NCI-H510A treated with DMSO at 0.1 percent for 48 hours (cell line): ENCODE data around the gene KLF2.
"Not testable (repeated sequence)": the region's sequence is repeated elsewhere in the genome, so short reads cannot be mapped to it uniquely, and the experiment has no call there.

ENCODE experiments used
- DNase-seq: peaks from one replicate; lab custom pipeline; 2025; lab: John Stamatoyannopoulos, UW

KLF2 gene

GRCh38 chr19:16324384-16325160 is at the start of gene KLF2:
Gene KLF2, plus strand, starts transcription at chr19:16324826. Its CDS starts 98 bp downstream, at chr19:16324924.
- peak; percentile 61 for DNase-seq

- no peak for DNase-seq
These were observed 44.3 kb upstream of the KLF2 start for GRCh38 chr19:16280306-16280705.

DNA sequence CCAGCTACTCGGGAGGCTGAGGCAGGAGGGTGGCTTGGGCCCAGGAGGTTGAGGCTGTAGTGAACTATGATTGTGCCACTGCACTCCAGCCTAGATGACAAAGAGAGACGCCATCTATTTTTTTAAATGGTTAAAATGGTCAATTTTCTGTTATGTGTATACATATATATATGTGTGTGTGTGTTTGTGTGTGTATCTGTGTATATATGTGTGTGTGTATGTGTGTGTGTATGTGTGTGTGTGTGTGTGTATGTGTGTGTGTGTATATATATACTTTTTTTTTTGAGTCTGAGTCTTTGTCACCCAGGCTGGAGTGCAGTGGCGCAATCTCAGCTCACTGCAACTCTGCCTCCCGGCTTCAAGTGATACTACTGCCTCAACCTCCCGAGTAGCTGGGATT is 42.9 kb upstream of the KLF2 start:
- DNase-seq: no peak

DNA sequence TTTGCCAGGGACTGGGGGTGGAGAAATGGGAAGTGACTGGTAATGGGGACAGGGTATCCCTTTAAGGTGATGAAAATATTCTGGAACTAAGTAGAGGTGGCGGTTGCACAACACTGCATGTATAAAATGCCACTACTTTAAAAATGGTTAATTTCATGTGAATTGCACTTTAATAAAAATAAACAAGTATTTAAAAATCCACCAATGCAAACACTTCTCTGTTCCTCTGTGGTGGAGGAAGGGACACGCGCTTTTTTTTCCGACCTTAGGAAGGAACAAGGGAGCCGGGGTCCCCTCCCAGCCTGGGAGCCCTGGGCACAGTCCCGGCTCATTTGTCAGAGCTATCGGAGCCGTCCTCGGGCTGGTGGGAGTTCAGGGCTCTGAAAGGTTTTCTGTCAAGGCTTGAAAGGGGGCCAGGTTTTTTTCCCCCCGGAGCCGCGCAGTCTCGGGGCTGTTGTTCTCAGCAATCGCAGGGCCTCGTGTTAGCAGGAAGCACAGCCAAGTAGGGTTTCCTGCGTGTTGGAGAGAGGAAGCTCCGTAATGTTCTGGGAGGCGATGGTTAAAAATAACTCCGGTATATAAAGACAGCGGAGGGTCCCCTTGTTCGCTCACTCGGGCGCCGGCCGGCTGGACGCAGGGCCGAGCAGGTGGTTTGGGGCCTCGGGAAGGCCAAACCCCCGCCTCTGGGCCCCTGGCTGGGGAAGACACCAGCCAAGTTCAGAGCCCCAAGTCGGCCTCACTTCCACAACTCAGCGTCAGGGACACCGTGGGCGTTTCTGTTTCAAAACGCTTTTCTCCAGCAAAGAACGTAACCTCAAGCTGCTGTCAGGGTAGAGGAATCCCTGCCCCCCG is 41.2 kb upstream of the KLF2 start:
- DNase-seq: no peak

DNA sequence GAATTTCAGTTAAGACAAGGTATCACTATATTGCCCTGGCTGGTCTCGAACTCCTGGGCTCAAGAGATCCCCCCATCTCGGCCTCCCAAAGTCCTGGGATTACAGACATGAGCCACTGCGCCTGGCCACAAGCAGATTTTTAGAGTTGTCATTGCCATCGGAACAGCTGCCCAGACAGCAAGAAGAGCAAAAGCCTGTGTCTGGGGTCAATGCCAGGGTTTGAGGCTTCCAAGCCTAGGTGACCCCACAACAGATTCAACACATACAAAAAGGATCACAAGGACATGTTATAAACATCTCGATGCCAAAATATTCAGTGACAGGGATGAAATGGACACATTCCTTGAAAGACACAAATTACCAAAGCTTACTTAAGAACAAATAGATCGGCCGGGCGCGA is 40.1 kb upstream of the KLF2 start:
- DNase-seq: no peak

DNA sequence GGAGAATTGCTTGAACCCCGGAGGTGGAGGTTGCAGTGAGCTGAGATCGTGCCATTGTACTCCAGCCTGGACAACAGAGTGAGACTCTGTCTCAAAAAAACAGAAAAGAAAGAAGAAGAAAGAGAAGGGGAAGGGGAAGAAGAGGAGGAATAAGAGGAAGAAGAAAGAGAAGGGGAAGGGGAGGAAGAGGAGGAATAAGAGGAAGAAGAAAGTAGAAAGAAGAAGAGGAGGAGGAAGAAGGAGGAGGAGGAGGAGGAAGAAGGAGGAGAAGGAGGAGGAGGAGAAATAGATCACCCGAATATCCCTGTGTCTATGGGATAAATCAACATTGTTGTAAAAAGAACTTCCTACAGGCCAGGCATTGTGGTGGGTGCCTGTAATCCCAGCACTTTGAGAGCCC is 39.5 kb upstream of the KLF2 start:
- not testable (repeated sequence) for DNase-seq

DNA sequence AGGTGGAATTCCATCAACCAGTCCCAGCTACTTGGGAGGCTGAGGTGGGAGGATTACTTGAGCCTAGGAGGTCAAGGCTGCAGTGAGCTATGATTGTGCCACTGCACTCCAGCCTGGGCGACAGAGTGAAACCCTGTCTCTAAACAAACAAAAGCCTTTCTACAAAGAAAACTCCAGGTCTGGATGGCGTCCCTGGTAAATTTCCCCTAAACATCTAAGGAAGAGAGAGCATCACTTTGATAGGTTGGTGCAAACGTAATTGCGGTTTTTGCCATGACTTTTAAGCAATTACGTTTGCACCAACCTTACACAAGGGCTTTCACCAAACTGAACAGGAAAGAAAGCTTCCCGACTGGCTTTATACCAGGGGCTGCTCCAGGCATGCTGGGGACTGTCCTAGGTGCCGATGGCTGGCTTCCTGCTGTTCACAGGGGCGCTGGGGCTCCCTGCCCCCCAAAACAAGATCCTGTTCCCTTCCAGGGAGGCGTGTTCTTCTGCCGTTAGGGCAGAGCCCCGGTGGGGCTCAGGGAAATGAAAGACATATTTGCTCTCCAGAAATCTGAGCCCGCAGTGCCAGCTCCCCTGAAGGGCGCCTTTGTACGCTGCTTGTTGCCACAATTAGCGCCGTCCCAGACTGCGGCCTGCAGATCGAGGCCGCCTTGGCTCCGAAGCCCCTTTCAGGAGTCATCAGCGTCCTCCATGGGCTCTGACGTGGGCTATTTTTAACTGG is 38.7 kb upstream of the KLF2 start:
- peak; percentile 33 for DNase-seq

DNA sequence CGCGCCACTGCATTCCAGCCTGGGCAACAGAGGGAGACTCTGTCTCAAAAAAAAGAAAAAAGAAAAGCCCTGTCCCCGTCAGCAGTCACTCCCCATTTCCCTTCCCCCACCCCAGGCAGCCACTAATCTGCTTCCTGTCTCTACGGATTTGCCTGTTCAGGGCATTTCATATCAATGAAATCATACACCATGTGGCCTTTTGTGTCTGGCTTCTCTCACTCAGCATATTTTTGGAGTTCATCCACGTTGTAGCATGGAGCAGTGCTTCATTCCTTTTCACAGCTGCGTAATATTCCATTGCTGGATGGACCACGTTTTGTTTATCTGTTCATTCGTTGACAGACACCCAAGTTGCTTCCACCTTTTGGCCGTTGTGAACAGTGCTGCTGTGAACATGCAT is 36.1 kb upstream of the KLF2 start:
- DNase-seq: no peak

GRCh38 chr19:16289594-16289993 is 35.0 kb upstream of the KLF2 start:
- DNase-seq: no peak

- DNase-seq: no peak
These were observed 33.9 kb upstream of the KLF2 start for GRCh38 chr19:16290692-16291091.

DNA sequence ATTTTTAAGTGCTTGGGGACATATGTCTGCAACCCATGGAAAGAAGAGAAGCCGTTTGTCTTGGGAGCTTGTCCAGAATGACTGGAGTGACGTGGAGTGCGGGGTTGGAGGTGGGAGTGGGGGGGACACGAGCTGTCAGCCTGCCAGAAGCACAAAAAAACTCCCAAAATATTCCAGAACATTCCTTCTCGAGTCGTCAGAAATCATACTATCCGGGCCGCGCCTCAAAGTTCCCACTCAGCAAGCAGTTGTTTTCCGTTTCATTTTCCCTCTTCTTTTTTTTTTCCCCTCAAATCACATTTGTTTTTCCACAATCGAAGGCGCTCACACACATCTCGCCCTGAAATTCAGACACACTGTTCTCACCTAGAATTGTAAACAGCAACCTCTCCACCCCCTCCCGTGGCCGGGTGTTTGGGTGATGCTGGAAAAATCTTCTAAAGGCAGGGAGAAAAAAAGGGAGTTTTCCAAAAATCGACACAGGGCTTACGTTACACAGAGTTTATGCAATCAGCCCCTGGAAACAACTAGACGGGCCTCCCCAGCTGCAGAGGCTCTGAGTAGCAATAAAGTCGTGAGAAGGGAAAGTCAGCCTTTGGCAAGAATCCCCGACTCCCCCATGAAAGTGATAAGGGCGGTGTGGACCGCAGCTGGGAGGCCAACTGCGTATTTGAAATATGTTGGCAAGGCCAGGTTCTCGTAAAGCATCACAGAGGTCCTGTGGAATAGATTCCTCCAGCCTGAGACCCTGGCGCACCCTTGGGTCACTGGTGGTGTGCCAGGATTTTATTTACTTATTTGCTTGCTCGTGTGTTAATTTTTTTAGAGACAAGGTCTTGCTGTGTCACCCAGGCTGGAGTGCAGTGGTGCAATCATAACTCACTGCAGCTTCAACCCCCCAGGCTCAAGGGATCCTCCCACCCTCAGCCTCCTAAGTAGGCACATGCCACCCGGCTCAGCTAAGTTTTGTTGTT is 31.2 kb upstream of the KLF2 start:
- DNase-seq: no peak

DNA sequence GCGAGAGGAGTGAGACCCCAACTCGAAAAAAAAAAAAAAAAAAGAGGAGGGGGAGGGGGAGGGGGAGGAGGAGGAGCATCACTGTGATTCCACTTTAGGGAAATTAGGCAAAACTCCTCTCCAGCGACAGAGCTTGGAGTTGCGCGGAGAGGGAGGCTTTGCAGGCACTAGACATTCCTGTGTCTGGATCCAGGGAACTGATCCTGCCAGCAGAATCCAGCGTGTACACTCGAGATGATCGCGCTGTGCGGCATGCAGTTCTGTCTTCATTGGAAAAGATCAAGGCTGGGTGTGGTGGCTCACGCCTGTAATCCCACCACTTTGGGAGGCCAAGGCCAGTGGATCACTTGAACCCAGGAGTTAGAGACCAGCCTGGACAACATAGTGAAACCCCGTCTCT is 29.6 kb upstream of the KLF2 start:
- no peak for DNase-seq

DNA sequence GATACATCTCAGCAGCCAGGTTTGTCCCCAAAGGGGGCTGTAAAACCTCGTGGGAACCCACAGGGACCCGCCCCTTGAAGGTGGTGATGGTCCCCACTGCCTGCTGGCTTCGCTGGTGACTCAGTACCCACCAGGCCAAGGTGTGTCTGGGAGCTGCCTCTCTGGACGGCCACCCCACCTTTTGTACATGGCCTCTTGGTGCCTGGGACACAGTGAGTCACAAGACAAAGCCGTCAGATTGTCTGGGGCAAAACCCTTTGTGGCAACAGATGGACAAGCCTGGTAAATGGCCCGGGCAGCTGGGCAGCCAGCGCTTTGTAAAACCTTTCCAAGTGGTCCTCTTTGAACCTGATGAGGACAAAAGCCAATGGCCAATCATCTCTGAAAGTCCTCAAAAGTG is 27.9 kb upstream of the KLF2 start:
- no peak for DNase-seq

DNA sequence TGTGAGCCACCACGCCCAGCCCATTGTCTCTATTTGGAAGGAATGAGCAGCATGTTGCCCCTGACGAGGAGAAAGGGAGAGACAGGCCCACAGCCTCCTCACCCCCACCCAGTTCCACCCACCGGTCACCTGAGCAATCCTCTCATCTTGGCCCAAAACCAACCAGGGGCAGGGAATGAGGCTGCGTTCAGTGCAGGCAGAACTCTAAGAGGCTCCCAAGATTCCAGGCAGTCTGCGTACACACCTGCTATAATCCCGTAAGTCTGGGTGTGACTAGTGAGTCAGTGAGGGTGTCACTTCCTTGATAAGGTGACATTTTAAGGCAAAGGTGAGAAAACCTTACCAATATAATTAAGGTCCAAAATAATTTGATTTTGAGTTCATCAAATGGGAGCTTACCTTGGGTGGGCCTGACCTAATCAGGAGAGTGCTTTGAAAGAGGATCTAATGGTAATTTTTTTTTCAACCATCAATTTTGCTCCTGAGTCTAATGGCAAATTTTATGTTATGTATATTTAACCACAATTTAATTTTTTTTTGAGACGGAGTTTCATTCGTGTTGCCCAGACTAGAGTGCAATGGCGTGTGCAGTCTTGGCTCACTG is 26.9 kb upstream of the KLF2 start:
- no peak for DNase-seq

GRCh38 chr19:16298334-16298733 is 26.3 kb upstream of the KLF2 start:
- no peak for DNase-seq

- no peak for DNase-seq
These were observed 22.5 kb upstream of the KLF2 start for GRCh38 chr19:16301999-16302694.

GRCh38 chr19:16303755-16304154 is 20.9 kb upstream of the KLF2 start:
- no peak for DNase-seq

DNA sequence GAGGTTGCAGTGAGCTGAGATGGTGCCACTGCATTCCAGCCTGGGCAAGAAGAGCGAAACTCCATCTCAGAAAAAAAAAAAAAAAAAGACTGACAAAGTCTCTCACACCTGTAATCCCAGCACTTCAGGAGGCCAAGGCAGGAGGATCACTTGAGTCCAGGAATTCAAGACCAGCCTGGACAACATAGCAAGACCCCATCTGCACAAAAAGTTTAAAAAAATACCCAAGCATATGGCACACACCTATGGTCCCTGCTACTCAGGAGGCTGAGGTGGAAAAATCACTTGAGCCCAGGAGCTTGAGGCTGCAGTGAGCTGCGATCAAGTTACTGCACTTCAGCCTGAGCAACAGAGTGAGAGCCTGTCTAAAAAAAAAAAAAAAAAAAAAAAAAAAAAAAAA is 20.1 kb upstream of the KLF2 start:
- DNase-seq: not testable (repeated sequence)

DNA sequence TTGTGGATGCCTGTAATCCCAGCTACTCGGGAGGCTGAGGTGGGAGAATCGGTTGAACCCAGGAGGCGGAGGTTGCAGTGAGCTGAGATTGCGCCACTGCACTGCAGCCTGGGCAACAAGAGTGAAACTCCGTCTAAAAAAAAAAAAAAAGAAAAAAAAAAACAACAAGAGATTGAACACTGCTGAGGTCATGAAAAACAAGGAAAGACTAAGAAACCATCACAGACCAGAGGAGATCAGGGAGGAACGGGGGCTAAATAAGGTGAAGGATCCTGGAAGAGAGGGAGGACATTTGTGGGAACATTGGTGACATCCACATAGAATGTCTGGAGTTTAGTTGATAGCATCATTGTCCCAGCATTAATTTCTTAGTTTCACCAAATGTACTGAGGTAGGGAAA is 19.6 kb upstream of the KLF2 start:
- not testable (repeated sequence) for DNase-seq

DNA sequence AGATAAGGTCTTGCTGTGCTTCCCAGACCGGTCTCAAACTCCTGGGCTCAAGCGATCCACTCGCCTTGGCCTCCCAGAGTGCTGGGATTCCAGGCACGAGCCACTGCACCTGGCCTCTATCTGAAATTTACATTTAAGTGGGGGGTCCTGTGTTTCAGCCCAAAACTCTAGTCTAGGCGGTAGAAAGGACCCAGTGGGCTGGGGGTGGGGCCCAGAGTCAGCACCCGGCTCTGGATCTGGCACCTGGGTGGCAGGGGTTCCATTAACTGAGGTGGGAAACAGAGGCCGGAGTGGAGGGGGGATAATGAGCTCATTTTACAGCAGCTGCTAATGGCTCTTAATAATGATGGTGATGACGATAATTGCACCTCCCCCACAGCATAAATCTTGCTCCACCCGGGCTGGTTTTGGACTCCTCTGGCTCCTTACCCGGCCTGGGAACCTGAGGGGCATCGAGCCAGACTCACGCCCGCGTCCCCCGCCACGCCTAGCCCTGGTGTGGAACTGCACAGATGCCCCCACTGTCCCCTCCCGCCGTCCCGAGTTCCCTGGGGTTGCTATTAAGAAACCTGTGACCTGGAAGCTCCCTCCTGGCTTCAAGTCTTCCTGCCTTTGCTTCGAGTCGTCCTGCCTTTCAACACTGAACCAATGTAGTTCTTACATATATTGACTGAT is 17.8 kb upstream of the KLF2 start:
- DNase-seq: no peak
